Stimulated activated effector memory CD8-positive, alpha-beta T cell treated with anti-CD3 and anti-CD28 coated beads, Interleukin-12 subunit alpha, Interleukin-12 subunit beta, amount 100 ng/mL, for 72 hours (primary cell): ENCODE results near the gene HOXA9.

Source experiments
- ATAC-seq: fragments of 150-1000 bp; cut with Tn5 transposase; 2 replicates; pipeline ENCODE4 v1.10.0; 2021
- DNase-seq, 2 donors: peaks; one replicate each; pipeline ENCODE4 v3.0.0; 2021 to 2022; ENCODE audit warnings: low spot score in 2 of 2
- H3K27ac Mint-ChIP-seq: one replicate; pipeline ENCODE4 v1.8.0; 2022; ENCODE audit warnings: mild to moderate bottlenecking, mixed read lengths
- H3K36me3 Mint-ChIP-seq: one replicate; pipeline ENCODE4 v1.8.0; 2022; ENCODE audit warnings: mild to moderate bottlenecking, mixed read lengths
- H3K4me1 Mint-ChIP-seq: one replicate; pipeline ENCODE4 v1.8.0; 2022; ENCODE audit warnings: mixed read lengths
- H3K4me3 Mint-ChIP-seq: one replicate; pipeline ENCODE4 v1.8.0; 2022; ENCODE audit warnings: mild to moderate bottlenecking, mixed read lengths
- H3K9me3 Mint-ChIP-seq: one replicate; pipeline ENCODE4 v1.8.0; 2022; ENCODE audit warnings: mixed read lengths

HOXA9 gene

DNA sequence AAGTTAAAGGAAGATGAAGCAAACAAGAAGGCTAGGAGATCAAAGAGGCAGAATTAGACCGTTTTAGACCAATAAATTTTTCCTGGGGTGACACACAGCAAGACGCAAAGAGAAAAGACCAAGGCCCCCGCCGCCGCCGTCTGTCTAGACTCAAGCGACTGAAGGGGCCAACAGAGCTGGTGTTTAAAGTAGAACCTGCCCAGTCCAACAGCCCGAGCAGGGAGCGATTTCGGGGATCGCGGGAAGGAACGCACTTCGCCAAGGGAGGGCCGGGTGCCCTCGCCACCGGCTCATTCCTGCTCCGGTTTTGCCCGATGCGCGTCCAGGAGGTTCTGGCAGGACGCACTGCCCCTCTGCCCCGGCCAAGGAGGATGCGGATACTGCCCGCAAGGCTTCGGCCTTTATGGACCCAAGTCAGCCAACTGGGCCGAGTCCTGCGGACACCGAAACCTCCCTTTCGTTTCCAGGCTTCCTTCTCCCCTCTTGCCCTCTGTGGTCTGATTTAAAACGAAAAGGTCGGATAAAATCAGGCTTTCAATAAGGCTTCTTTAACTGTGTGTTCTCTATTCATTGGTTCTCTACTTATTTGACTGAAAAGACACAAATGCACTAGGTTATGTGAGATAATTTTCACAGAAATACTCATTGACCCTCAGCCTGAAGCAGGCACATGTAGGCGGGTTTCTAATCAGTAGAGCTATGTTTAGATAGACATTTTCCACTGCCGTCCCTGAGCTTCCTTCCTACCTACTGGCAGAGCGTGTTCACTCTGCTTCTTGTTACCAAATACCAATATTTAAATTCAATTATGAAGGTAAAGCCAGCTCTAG is 6.7 kb downstream of the HOXA9 start:
- H3K9me3 Mint-ChIP-seq: no peaks in the 10 kb centered on the region

GRCh38 chr7:27157702-27158431 is 7.5 kb downstream of the HOXA9 start:
- no peaks in the 10 kb centered on the region for H3K9me3 Mint-ChIP-seq
- no peak overlapping the region for H3K27ac Mint-ChIP-seq
- peak overlapping the region; percentile 39 for H3K4me3 Mint-ChIP-seq
- no peak for DNase-seq
- H3K4me1 Mint-ChIP-seq: peaks cover 40% of the 10 kb centered on the region
- ATAC-seq: no peak
- H3K36me3 Mint-ChIP-seq: peaks cover 25% of the 10 kb centered on the region

More for the DNA sequence above, 6.7 kb downstream of the HOXA9 start:
- peaks cover 41% of the 10 kb centered on the region for H3K4me1 Mint-ChIP-seq
- DNase-seq: no peak
- H3K4me3 Mint-ChIP-seq: peak overlapping the region; percentile 39
- no peak overlapping the region for H3K27ac Mint-ChIP-seq
- peaks cover 25% of the 10 kb centered on the region for H3K36me3 Mint-ChIP-seq
- no peak for ATAC-seq

DNA sequence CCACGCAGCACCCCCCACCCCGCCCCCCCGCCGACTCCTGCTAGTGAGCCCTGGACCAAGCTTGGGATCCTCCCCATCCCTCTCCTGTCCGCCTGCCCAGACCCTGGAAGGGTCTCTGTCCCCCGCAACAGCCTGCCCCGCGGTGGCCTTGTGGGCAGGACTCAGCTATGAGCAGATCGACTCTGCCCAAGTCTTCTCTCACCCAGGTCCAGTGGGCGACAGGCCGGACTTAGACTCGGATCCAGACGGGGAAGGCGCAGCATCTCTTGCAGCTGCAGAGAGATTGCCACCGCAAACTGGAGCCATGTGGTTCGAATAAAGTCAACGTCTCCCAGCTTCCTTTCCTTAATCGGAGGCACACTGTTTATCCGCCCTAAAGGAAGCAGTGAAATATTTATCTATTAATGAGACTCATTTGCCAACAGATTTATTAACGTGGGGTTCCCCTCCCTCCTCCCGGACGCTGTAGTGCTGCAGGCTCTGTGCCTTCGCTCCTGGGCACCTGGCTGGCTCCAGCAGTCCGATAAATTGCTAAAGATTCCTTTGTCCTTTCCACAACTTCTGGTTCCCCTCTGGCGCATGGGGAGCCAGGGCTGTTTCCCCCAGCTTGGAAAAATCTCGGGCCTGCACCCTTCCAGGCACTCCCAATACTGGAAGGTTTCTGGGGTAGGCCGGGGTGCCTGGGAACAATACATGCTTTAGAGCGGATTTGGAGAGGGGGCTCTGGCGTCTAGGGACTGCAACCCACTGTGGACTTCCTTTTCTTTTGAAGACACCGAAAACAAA is 8.2 kb downstream of the HOXA9 start:
- ATAC-seq: no peak
- Mint-ChIP-seq H3K9me3 (no peaks in the 10 kb centered on the region), H3K4me3 (peak overlapping the region; percentile 73), H3K4me1 (peaks cover 42% of the 10 kb centered on the region), H3K36me3 (peaks cover 25% of the 10 kb centered on the region), H3K27ac (no peak overlapping the region)
- no peak for DNase-seq

DNA sequence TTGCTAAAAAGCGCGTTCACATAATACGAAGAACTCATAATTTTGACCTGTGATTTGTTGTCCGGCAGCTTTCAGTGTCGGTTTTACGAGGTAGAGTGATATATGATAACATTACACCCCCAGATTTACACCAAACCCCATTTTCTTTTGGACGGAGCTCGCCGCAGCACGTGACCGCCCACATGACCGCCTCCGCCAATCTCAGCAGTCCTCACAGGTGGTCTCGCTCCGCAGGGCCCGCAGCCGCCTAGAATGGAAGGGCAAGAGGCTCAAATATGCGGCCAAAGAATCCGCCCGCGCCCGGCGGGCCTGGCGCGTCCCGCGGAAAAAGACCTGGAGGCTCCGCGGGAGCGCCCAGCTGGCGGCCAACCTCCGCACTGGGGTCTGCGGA is 8.8 kb downstream of the HOXA9 start, which contains the start of gene HOXA7:
Gene HOXA7, minus strand, starts transcription at position 168 of the 391 bp plus-strand sequence. Its CDS starts 130 bp downstream, at position 38.
- Mint-ChIP-seq H3K4me3 (peak within 1 kb of the TSS; percentile 73), H3K4me1 (peaks cover 48% of the 10 kb centered on the region), H3K27ac (no peak within 1 kb of the TSS), H3K36me3 (peaks cover 25% of the 10 kb centered on the region), H3K9me3 (no peaks in the 10 kb centered on the region)
- ATAC-seq (no peak), DNase-seq (peak in 1 of 2 donors; percentile 52)

- Mint-ChIP-seq H3K9me3 (no peaks in the 10 kb centered on the region), H3K4me3 (peak overlapping the region; percentile 73)
- DNase-seq: peak in 1 of 2 donors; percentile 66
Observed at GRCh38 chr7:27155816-27156507, 9.4 kb downstream of the HOXA9 start.

DNA sequence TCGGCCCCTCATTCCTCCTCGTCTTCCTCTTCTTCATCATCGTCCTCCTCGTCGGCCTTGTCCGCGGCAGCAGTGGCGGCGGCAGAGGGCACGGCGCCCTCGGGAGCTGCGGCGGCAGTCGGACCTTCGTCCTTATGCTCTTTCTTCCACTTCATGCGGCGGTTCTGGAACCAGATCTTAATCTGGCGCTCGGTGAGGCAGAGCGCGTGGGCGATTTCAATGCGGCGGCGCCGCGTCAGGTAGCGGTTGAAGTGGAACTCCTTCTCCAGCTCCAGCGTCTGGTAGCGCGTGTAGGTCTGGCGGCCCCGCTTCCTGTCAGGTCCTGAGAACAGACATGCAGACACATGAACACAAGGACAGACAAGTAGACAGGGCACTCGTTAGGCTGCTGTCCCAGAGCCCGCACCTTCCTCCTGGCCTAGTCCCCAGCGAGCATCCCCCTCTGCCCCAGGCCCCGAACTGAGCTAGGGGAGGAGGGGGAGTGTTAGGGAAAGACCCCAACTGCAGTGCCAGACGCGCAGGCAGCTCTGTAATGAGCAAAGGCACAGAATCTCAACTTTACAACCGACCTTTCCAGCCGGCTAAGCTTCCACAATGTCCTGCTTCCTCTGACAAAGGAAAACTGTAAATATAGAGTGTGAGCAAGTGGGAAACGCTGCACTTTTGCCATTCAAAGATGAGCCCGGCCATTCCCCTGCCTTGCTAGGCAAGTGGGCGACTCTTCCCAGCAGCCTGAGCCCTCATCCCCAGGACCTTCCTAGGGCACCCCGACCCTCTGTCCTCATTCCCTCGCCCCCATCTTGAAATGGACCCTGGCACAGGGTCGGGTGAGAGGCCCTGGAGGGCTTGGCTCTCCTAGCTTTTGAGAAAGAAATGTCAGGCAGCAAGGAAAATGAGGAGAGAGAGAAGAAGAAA is 10.2 kb downstream of the HOXA9 start:
- peak overlapping the region; percentile 45 for H3K27ac Mint-ChIP-seq
- no peaks in the 10 kb centered on the region for H3K9me3 Mint-ChIP-seq
- H3K4me3 Mint-ChIP-seq: peak overlapping the region; percentile 73
- H3K36me3 Mint-ChIP-seq: peaks cover 25% of the 10 kb centered on the region
- ATAC-seq (no peak), DNase-seq (peak in 1 of 2 donors; percentile 52)
- H3K4me1 Mint-ChIP-seq: peaks cover 61% of the 10 kb centered on the region

More at GRCh38 chr7:27155816-27156507, 9.4 kb downstream of the HOXA9 start:
- no peak for ATAC-seq
- Mint-ChIP-seq H3K27ac (no peak overlapping the region), H3K36me3 (peaks cover 25% of the 10 kb centered on the region), H3K4me1 (peaks cover 53% of the 10 kb centered on the region)

DNA sequence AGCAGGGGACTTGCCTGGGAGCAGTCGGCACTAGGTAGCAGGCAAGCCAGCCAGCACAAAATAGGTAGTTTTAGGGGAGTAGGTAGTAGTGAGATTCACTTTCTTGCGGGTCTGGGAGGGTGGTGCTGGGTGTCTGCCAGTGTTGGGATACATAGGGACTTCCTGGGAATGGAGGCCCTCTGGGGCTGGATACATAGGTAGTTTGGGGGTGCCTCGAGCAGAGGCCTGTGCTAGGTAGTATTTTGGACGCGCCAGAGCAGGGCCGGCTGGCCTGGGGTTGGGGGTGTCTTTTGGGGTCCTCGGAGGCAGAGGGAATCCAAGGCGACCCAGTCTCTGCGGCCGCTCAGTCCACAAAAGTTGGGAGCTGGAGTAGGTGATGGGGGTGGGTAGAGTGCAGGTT is 11.0 kb downstream of the HOXA9 start:
- DNase-seq: no peak
- ATAC-seq: no peak
- H3K4me3 Mint-ChIP-seq: peak overlapping the region; percentile 73
- H3K27ac Mint-ChIP-seq: peak overlapping the region; percentile 45
- no peaks in the 10 kb centered on the region for H3K9me3 Mint-ChIP-seq
- peaks cover 25% of the 10 kb centered on the region for H3K36me3 Mint-ChIP-seq
- H3K4me1 Mint-ChIP-seq: peaks cover 56% of the 10 kb centered on the region

DNA sequence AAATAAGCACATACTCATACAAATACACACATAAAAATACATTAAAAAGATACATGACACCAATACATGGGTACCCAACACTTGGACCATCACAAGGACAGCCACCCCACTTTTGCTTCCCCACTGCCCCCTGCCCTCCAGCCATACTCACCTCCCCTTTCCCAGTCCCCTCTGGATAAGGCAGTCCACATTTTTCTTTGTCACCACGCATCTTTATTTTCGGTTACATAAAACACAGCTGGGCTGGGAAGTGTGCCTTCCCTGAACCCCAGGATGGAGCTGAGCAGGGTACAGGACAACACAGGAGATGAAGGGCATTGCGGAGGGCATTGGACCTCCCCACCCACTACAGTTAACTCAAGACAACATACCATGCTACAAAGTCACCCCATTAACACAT is 11.8 kb downstream of the HOXA9 start:
- Mint-ChIP-seq H3K9me3 (no peaks in the 10 kb centered on the region), H3K4me1 (peaks cover 56% of the 10 kb centered on the region), H3K36me3 (peaks cover 25% of the 10 kb centered on the region), H3K27ac (no peak overlapping the region), H3K4me3 (no peak overlapping the region)
- DNase-seq: no peak
- no peak for ATAC-seq

GRCh38 chr7:27152816-27153442 is 12.4 kb downstream of the HOXA9 start:
- Mint-ChIP-seq H3K4me1 (peaks cover 54% of the 10 kb centered on the region), H3K27ac (no peak overlapping the region), H3K4me3 (no peak overlapping the region)

GRCh38 chr7:27151931-27152815 is 13.2 kb downstream of the HOXA9 start, which contains the start of gene HOXA3:
HOXA3 (minus strand) TSS chr7:27152583; CDS start chr7:27110640, 41,943 bp downstream.
- H3K4me1 Mint-ChIP-seq: peaks cover 51% of the 10 kb centered on the region
- peaks cover 15% of the 10 kb centered on the region for H3K36me3 Mint-ChIP-seq
- H3K4me3 Mint-ChIP-seq: peak within 1 kb of the TSS; percentile 77
- H3K27ac Mint-ChIP-seq: no peak within 1 kb of the TSS
- DNase-seq (peak in 1 of 2 donors; percentile 54), ATAC-seq (no peak)
- H3K9me3 Mint-ChIP-seq: no peaks in the 10 kb centered on the region

More at GRCh38 chr7:27152816-27153442, 12.4 kb downstream of the HOXA9 start:
- Mint-ChIP-seq H3K9me3 (no peaks in the 10 kb centered on the region), H3K36me3 (peaks cover 23% of the 10 kb centered on the region)
- DNase-seq (no peak), ATAC-seq (no peak)

GRCh38 chr7:27151341-27151930 is 13.9 kb downstream of the HOXA9 start:
- H3K4me1 Mint-ChIP-seq: peaks cover 51% of the 10 kb centered on the region
- peak overlapping the region; percentile 77 for H3K4me3 Mint-ChIP-seq
- ATAC-seq: no peak
- peaks cover 12% of the 10 kb centered on the region for H3K36me3 Mint-ChIP-seq
- no peak for DNase-seq
- H3K27ac Mint-ChIP-seq: no peak overlapping the region
- H3K9me3 Mint-ChIP-seq: no peaks in the 10 kb centered on the region

GRCh38 chr7:27150568-27151340 is 14.6 kb downstream of the HOXA9 start:
- peak overlapping the region; percentile 77 for H3K4me3 Mint-ChIP-seq
- peaks cover 44% of the 10 kb centered on the region for H3K4me1 Mint-ChIP-seq
- ATAC-seq: peak; percentile 88
- peaks cover 6% of the 10 kb centered on the region for H3K36me3 Mint-ChIP-seq
- H3K27ac Mint-ChIP-seq: no peak overlapping the region
- peak; percentile 57 to 79 for DNase-seq
- no peaks in the 10 kb centered on the region for H3K9me3 Mint-ChIP-seq
